Esophagus muscularis mucosa (tissue), 4 donors: Measurements from ENCODE around the gene PHF13. TPM values are rescaled to one million over a fixed set of nuclear protein-coding genes. Genes with fewer than 3 reads are reported as not detected.

Source experiments
- DNase-seq: peaks from one replicate; pipeline ENCODE4 v3.0.0-alpha.2; 2017; ENCODE audit errors: extremely low spot score
- H3K27ac ChIP-seq, 4 donors: fragments of 200-600 bp; sonication (generic); replicated peaks in 1 of 4; 1 replicate in 3 of 4; 2 replicates in 1 of 4; pipeline ENCODE4 v1.5.1; 2016 to 2019; ENCODE audit warnings: mild to moderate bottlenecking in 1 of 4
- H3K27me3 ChIP-seq, 4 donors: fragments of 200-600 bp; sonication (generic); one replicate each; pipeline versions ENCODE4 v1.5.1 to v1.6.0; 2016 to 2019
- H3K36me3 ChIP-seq, 4 donors: fragments of 200-600 bp; sonication (generic); one replicate each; pipeline ENCODE4 v1.5.1; 2016 to 2019
- H3K4me1 ChIP-seq, 4 donors: fragments of 200-600 bp; sonication (generic); one replicate each; pipeline ENCODE4 v1.5.1; 2016 to 2019
- H3K4me3 ChIP-seq, 4 donors: fragments of 200-600 bp; sonication (generic); 1 replicate in 2 of 4; 2 replicates in 2 of 4; pipeline ENCODE4 v1.5.1; 2016 to 2019; ENCODE audit warnings: mild to moderate bottlenecking in 4 of 4, moderate library complexity in 1 of 4
- H3K9me3 ChIP-seq, 4 donors: fragments of 200-600 bp; sonication (generic); 1 replicate in 3 of 4; 2 replicates in 1 of 4; pipeline ENCODE4 v1.5.1; 2016 to 2019
- CTCF ChIP-seq, 3 experiments: fragments of 200-600 bp in 2 of 3; fragments of 450-650 bp in 1 of 3; sonication (generic) in 2 of 3; IDR thresholded peaks; one replicate each; pipeline ENCODE4 v1.5.1; 2017 to 2019; ENCODE audit warnings: antibody characterized with exemption in 3 of 3, mild to moderate bottlenecking in 2 of 3, moderate library complexity in 1 of 3
- EP300 ChIP-seq: sonication (generic); formaldehyde crosslinking; IDR thresholded peaks from one replicate; pipeline ENCODE4 v1.6.1; 2017; ENCODE audit warnings: antibody characterized with exemption
- POLR2A ChIP-seq: fragments of 450-650 bp; IDR thresholded peaks from one replicate; pipeline ENCODE4 v1.6.1; 2017; ENCODE audit warnings: antibody characterized with exemption, moderate library complexity, mild to moderate bottlenecking, low read depth
- POLR2AphosphoS5 ChIP-seq, 2 donors: sonication (generic); formaldehyde crosslinking; IDR thresholded peaks; one replicate each; pipeline ENCODE4 v1.6.1; 2017; ENCODE audit warnings: antibody characterized with exemption in 2 of 2
- WGBS: methylation state at CpG from one replicate; pipeline ENCODE4 v1.1.5; 2018; 5-methylcytosine and 5-hydroxymethylcytosine counted together
- intact Hi-C: fragments of 100-400 bp; cut with DNase I; formaldehyde crosslinking; loops from one replicate; pipeline ENCODE4 v1.15.1; 2023
- total RNA-seq, 4 donors: library from RNA; depleted of rRNA; stranded (reverse); fragments of >200 nt; gene quantifications; one replicate each; pipeline versions ENCODE4 v1.1.0 to v1.2.1, GENCODE V29; 2016

PHF13 gene
- total RNA-seq, 4 donors from 2014 or later: 16.6 to 32.1 (median 27.9) TPM

GRCh38 chr1:6624710-6625583 is 11.4 kb downstream of the PHF13 start, which contains the start of gene THAP3:
THAP3 (plus strand) TSS chr1:6624868; CDS start chr1:6625219, 351 bp downstream.
- Histone ChIP-seq H3K4me3 (peak within 1 kb of the TSS; percentile 76 to 99 (median 84)), H3K27ac (peak within 1 kb of the TSS; percentile 84 to 92 (median 91)), H3K27me3 (no peaks in the 10 kb centered on the region), H3K4me1 (peaks cover 17 to 64% (median 49%) of the 10 kb centered on the region in 4 donors), H3K9me3 (no peaks in the 10 kb centered on the region), H3K36me3 (peaks cover 42 to 72% (median 60%) of the 10 kb centered on the region in 4 donors)
- 2% methylated on average over 17 of the region's 73 CpGs for WGBS
- intact Hi-C loops: loop anchor here (5.0 kb wide), 1 partner anchor 48 kb away; the partner anchor contains the start of gene ZBTB48
- TF ChIP-seq POLR2AphosphoS5 (IDR thresholded peaks at IDR 0.05): peak; percentile 55 to 71
- no peak for TF ChIP-seq POLR2A
- peak; percentile 97 for DNase-seq

- DNase-seq: no peak
- intact Hi-C loops: loop anchor here (5.0 kb wide), 1 partner anchor 48 kb away; the partner anchor contains the start of gene ZBTB48
- Histone ChIP-seq H3K4me3 (peak overlapping the region; percentile 76 to 99 (median 84)), H3K27ac (peak overlapping the region; percentile 84 to 92 (median 91)), H3K27me3 (no peaks in the 10 kb centered on the region), H3K4me1 (peaks cover 17 to 64% (median 49%) of the 10 kb centered on the region in 4 donors), H3K36me3 (peaks cover 39 to 72% (median 60%) of the 10 kb centered on the region in 4 donors), H3K9me3 (no peaks in the 10 kb centered on the region)
- TF ChIP-seq POLR2AphosphoS5 (IDR thresholded peaks at IDR 0.05): peak; percentile 12 to 29
- no peak for TF ChIP-seq POLR2A
- no peak for TF ChIP-seq EP300
- TF ChIP-seq CTCF (IDR thresholded peaks at IDR 0.05): no peak
- 7% methylated on average over 19 of the region's 32 CpGs for WGBS
These were observed 12.1 kb downstream of the PHF13 start for GRCh38 chr1:6625584-6626149.

GRCh38 chr1:6627031-6627430 is 13.5 kb downstream of the PHF13 start:
- Histone ChIP-seq H3K4me1 (peaks cover 17 to 60% (median 49%) of the 10 kb centered on the region in 4 donors), H3K9me3 (no peaks in the 10 kb centered on the region), H3K27ac (no peak overlapping the region), H3K36me3 (peaks cover 33 to 72% (median 59%) of the 10 kb centered on the region in 4 donors), H3K27me3 (no peaks in the 10 kb centered on the region), H3K4me3 (no peak overlapping the region)
- DNase-seq: no peak
- intact Hi-C loops: loop anchor here (5.0 kb wide), 1 partner anchor 50 kb away; the partner anchor contains the start of gene ZBTB48
- 87% methylated on average over 9 of the region's 9 CpGs for WGBS
- TF ChIP-seq CTCF (IDR thresholded peaks at IDR 0.05) (no peak), EP300 (no peak), POLR2A (no peak), POLR2AphosphoS5 (IDR thresholded peaks at IDR 0.05) (no peak)

- Histone ChIP-seq H3K9me3 (no peaks in the 10 kb centered on the region), H3K4me1 (peaks cover 17 to 51% (median 45%) of the 10 kb centered on the region in 4 donors), H3K36me3 (peaks cover 38 to 72% (median 63%) of the 10 kb centered on the region in 4 donors), H3K27ac (no peak overlapping the region), H3K4me3 (no peak overlapping the region), H3K27me3 (no peaks in the 10 kb centered on the region)
- intact Hi-C loops: loop anchor here (5.0 kb wide), 1 partner anchor 51 kb away; the partner anchor contains the start of gene ZBTB48
- TF ChIP-seq CTCF (IDR thresholded peaks at IDR 0.05): no peak
- TF ChIP-seq POLR2AphosphoS5 (IDR thresholded peaks at IDR 0.05): no peak
- TF ChIP-seq EP300: no peak
- TF ChIP-seq POLR2A: no peak
- DNase-seq: no peak
- WGBS: 85% methylated on average over 20 of the region's 21 CpGs
These were observed 14.5 kb downstream of the PHF13 start for GRCh38 chr1:6627841-6628545.
